Spleen (tissue), 7 donors: ENCODE data around the gene TMCC1.

Experiments used
- POLR2A ChIP-seq, 3 donors: fragments of 450-650 bp; IDR thresholded peaks; one replicate each; pipeline ENCODE4 v1.5.1; 2017; ENCODE audit warnings: antibody characterized with exemption in 3 of 3, mild to moderate bottlenecking in 1 of 3
- TF ChIP-seq, protein P1 (sequence below), 11 experiments: fragments of 200-600 bp in 7 of 11; fragments of 450-650 bp in 4 of 11; sonication (generic) in 4 of 11; IDR thresholded peaks in 8 of 11; conservative IDR thresholded peaks in 3 of 11; 1 replicate in 7 of 11; 2 replicates in 4 of 11; pipeline versions ENCODE4 v1.4.0 to v1.8.0; 2016 to 2021; ENCODE audit warnings: antibody characterized with exemption in 11 of 11, inconsistent platforms in 4 of 11, mild to moderate bottlenecking in 1 of 11
- donor health status: DM: no; HTN: no; CAD: no; lungs with moderate emphysema.
- donor health status: DM: no; HTN: no; CAD: no.
- donor health status: DM: no; HTN: no; CAD: no.

DNA sequence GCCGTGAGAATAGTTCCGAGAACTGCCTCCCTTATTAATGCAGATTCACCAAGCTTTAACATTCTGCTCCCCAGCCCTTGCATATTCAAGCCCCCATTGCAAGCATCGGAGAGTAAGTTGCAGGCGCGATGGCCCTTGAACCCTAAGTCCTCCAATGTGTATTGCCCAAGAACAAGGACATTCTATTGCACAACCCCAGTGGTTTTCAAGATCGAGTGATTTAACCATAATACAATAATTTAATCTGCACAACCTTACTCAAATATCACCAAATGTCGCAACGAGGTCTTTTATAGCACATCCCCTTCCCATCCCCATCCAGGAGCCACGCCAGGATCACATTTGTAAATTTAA lies 265.4 kb downstream of the TMCC1 start:
- TF ChIP-seq, protein P1, sequence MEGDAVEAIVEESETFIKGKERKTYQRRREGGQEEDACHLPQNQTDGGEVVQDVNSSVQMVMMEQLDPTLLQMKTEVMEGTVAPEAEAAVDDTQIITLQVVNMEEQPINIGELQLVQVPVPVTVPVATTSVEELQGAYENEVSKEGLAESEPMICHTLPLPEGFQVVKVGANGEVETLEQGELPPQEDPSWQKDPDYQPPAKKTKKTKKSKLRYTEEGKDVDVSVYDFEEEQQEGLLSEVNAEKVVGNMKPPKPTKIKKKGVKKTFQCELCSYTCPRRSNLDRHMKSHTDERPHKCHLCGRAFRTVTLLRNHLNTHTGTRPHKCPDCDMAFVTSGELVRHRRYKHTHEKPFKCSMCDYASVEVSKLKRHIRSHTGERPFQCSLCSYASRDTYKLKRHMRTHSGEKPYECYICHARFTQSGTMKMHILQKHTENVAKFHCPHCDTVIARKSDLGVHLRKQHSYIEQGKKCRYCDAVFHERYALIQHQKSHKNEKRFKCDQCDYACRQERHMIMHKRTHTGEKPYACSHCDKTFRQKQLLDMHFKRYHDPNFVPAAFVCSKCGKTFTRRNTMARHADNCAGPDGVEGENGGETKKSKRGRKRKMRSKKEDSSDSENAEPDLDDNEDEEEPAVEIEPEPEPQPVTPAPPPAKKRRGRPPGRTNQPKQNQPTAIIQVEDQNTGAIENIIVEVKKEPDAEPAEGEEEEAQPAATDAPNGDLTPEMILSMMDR (IDR thresholded peaks at IDR 0.05 in 8 of 11, conservative IDR thresholded peaks at IDR 0.05 in 3 of 11): no peak
- TF ChIP-seq POLR2A (IDR thresholded peaks at IDR 0.05): no peak
